Motor neuron (in vitro differentiated cells): Measurements from ENCODE around the gene UBA1. TPM values are rescaled to one million over a fixed set of nuclear protein-coding genes. Genes with fewer than 3 reads are reported as not detected.

Experiments used
- ATAC-seq, 8 experiments: fragments of 200-7000 bp; cut with Tn5 transposase; replicated peaks in 6 of 8; 2 replicates each; pipeline ENCODE4 v1.8.0; 2021; ENCODE audit warnings: mild to moderate bottlenecking in 8 of 8, moderate library complexity in 8 of 8
- H3K27ac ChIP-seq, 2 donors: fragments of 250-450 bp; sonication (Bioruptor Pico); 2 replicates each; pipeline ENCODE4 v1.9.0; 2021; ENCODE audit warnings: antibody characterized with exemption in 2 of 2, mild to moderate bottlenecking in 2 of 2, moderate library complexity in 1 of 2
- H3K4me1 ChIP-seq, 2 donors: fragments of 250-450 bp; sonication (Bioruptor Pico); replicated peaks in 1 of 2; 2 replicates each; pipeline ENCODE4 v1.6.1; 2021; ENCODE audit warnings: antibody characterized with exemption in 2 of 2, mild to moderate bottlenecking in 2 of 2, moderate library complexity in 1 of 2
- H3K4me3 ChIP-seq, 5 donors: fragments of 250-450 bp; sonication (Bioruptor Pico); 2 replicates each; pipeline ENCODE4 v1.9.0; 2021; ENCODE audit warnings: antibody characterized with exemption in 5 of 5, mild to moderate bottlenecking in 5 of 5, moderate library complexity in 4 of 5
- WGBS, 10 experiments: fragments of 450-650 bp; shearing (Covaris generic); methylation state at CpG; one replicate each; pipeline ENCODE4 v1.0.0; 2022; 5-methylcytosine and 5-hydroxymethylcytosine counted together
- in situ Hi-C, 9 experiments: fragments of 400-800 bp; cut with MboI; loops; one replicate each; pipeline ENCODE4 v1.15.0; 2021; ENCODE audit warnings: low sequenced_read_pairs in 9 of 9, low pct_unique_long_range_greater_than_20kb in 2 of 9; ENCODE audit not compliant: unreplicated experiment in 9 of 9
- total RNA-seq, 8 experiments: library from RNA; unstranded; fragments of 300-600 nt; gene quantifications; 2 replicates each; pipeline versions ENCODE4 v1.2.3 to v1.2.4, GENCODE V29; 2022

The UBA1 gene
- total RNA-seq, 8 experiments from 2014 or later: 134 to 421 (median 190) TPM

GRCh38 chrX:47174376-47174775 lies 19.3 kb upstream of the UBA1 start:
- no peak overlapping the region for H3K27ac ChIP-seq
- WGBS, 10 experiments: no CpG with 5 or more reads among the region's 12 CpGs
- H3K4me3 ChIP-seq: no peak overlapping the region
- no peak for ATAC-seq
- H3K4me1 ChIP-seq: no peaks in the 10 kb centered on the region
- in situ Hi-C loops: no loop called here

DNA sequence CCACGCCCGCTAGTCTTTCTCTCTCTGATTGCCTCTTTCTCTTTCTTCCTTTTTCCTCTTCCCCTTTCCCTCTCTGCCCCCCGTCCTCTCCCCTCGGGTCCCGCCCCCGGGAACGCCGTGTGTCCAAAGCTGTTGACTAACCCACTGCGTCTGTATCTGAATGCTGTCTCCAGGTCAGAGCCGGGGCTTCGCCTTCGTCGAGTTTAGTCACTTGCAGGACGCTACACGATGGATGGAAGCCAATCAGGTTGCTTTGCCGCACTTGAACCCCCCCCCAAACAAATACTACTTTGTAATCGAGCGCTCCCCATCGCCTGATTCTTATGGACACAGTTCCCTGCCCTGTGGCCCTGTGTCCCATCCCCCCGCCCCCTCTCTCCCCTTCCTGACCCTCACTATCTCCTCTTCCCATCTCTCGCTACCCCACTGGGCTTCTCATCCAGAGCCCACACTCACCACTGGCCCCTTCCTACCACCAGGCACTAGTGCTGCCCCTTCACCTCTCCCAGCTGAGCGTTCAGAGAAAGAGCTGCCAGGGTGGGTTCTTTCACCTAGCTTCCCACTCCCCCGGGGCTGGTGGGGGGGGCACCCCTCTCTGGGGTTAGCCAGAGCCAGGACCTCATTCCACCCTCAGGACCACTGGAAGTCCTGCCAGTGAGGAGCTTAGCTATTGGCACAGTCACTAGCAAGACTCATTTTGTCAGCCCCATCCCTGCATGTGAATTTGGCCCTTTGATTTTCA lies 18.6 kb upstream of the UBA1 start:
- no CpG with 5 or more reads among the region's 23 CpGs for WGBS, 10 experiments
- ATAC-seq: no peak
- Histone ChIP-seq H3K27ac (no peak overlapping the region), H3K4me3 (no peak overlapping the region), H3K4me1 (no peaks in the 10 kb centered on the region)
- in situ Hi-C loops: loop anchor here in 2 of 9 experiments (25.0 kb wide), 1 partner anchor 337 kb away; no protein-coding TSS in a partner anchor

- Histone ChIP-seq H3K27ac (no peak overlapping the region), H3K4me3 (no peak overlapping the region), H3K4me1 (no peaks in the 10 kb centered on the region)
- in situ Hi-C loops: loop anchor here in 2 of 9 experiments (25.0 kb wide), 1 partner anchor 337 kb away; no protein-coding TSS in a partner anchor
- WGBS, 10 experiments: 53% methylated on average over 4 of the region's 12 CpGs; no CpG with 5 or more reads in 9 of the 10 experiments
- ATAC-seq: no peak
Measured at GRCh38 chrX:47175588-47175980, 18.0 kb upstream of the UBA1 start.

GRCh38 chrX:47176101-47176740 lies 17.4 kb upstream of the UBA1 start:
- Histone ChIP-seq H3K27ac (no peak overlapping the region), H3K4me3 (no peak overlapping the region), H3K4me1 (no peaks in the 10 kb centered on the region)
- no peak for ATAC-seq
- WGBS, 10 experiments: 40 to 73% methylated on average over 1 to 3 of the region's 23 CpGs; no CpG with 5 or more reads in 8 of the 10 experiments
- in situ Hi-C loops: loop anchor here in 2 of 9 experiments (25.0 kb wide), 1 partner anchor 336 kb away; no protein-coding TSS in a partner anchor

DNA sequence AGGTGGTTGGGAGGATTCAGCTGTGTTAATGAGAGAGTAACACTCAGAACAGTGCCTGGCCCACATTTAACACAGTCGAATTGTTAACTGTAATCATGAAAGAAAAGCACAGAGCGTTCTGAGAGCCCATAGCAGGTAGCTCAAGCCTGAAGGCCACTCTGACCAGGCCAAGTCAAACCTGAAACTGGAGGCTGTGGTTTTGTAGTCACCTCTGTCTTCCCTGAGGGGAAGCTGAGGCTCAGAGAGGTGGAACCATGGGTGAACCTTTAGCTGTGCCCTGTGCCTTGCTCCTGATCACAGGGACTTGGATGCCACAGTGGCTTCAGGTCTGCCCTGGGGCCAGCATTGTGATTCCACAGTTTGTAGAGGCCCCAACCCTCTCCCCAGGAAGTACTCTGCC lies 16.6 kb upstream of the UBA1 start:
- H3K4me3 ChIP-seq: no peak overlapping the region
- in situ Hi-C loops: loop anchor here in 2 of 9 experiments (25.0 kb wide), 1 partner anchor 335 kb away; no protein-coding TSS in a partner anchor
- no peak overlapping the region for H3K27ac ChIP-seq
- no peaks in the 10 kb centered on the region for H3K4me1 ChIP-seq
- ATAC-seq: no peak
- 0% methylated on average over 1 of the region's 2 CpGs; no CpG with 5 or more reads in 9 of the 10 experiments for WGBS, 10 experiments

GRCh38 chrX:47178337-47178736 lies 15.3 kb upstream of the UBA1 start:
- in situ Hi-C loops: loop anchor here in 2 of 9 experiments (25.0 kb wide), 1 partner anchor 334 kb away; no protein-coding TSS in a partner anchor
- WGBS, 10 experiments: 17 to 61% methylated on average over 1 to 2 of the region's 5 CpGs; no CpG with 5 or more reads in 8 of the 10 experiments
- ATAC-seq: no peak
- H3K4me1 ChIP-seq: no peaks in the 10 kb centered on the region
- no peak overlapping the region for H3K27ac ChIP-seq
- no peak overlapping the region for H3K4me3 ChIP-seq

DNA sequence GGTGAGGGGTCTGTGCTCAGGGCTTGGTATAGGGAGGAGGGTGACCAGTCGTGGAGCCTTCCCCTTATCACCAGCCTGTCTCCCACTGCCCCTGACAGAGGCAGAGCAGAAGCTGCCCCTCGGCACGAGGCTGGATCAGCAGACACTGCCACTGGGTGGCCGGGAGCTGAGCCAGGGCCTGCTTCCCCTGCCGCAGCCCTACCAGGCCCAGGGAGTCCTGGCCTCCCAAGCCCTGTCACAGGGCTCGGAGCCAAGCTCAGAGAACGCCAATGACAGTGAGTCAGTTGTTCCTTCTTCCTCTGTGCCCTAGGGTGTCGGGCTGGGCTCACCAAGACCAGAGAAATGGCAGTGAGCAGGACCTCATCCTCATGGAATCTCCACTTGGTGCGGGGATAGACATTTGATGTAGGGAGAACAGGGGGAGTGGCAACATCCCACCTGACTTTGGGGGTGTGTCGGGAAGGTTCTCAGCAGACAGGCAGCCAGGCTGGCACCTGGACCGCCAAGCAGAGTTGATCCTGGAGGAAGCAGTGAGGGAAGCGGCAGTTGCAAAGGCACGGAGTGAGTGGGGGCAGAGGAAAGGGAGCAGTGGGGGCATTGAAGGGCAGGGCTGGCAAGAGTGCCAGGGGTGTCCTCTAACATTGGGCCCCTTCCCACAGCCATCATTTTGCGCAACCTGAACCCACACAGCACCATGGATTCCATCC lies 14.3 kb upstream of the UBA1 start:
- 78 to 100% (median 100%) methylated on average over 1 to 4 of the region's 14 CpGs; no CpG with 5 or more reads in 7 of the 10 experiments for WGBS, 10 experiments
- in situ Hi-C loops: loop anchor here in 2 of 9 experiments (25.0 kb wide), 1 partner anchor 333 kb away; no protein-coding TSS in a partner anchor
- peak in 1 of 8 experiments; percentile 48 for ATAC-seq
- Histone ChIP-seq H3K4me1 (no peaks in the 10 kb centered on the region), H3K4me3 (no peak overlapping the region), H3K27ac (no peak overlapping the region)

DNA sequence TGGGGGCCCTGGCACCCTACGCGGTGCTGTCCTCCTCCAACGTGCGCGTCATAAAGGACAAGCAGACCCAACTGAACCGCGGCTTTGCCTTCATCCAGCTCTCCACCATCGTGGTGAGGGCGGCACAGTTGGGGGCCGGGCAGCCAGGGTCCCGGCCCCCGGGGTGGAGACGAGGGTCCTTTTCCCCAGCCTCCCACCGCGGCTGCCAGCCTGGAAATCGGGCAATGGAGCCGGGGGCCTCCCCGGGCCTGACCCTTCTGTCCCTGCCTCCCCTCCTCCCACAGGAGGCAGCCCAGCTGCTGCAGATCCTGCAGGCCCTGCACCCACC lies 13.7 kb upstream of the UBA1 start:
- 95% methylated on average over 7 of the region's 18 CpGs; no CpG with 5 or more reads in 9 of the 10 experiments for WGBS, 10 experiments
- Histone ChIP-seq H3K4me1 (no peaks in the 10 kb centered on the region), H3K27ac (no peak overlapping the region), H3K4me3 (no peak overlapping the region)
- in situ Hi-C loops: loop anchor here in 2 of 9 experiments (25.0 kb wide), 1 partner anchor 332 kb away; no protein-coding TSS in a partner anchor
- ATAC-seq: no peak

DNA sequence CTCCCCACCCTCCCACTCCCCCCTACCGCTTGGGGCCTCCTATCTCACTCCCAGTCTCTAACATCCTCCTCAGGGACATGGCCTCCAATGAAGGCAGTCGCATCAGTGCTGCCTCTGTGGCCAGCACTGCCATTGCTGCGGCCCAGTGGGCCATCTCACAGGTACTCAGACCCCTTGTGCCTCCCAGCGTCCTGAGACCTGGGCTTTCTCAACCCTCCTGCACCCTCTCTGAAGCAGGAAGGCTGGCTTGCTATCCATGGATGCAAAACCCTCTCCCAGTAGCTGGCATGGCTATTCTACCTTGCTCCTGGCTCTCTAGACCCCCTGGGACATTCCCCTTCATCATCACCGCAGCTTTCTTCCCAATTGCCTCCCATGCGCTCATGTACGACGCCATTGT lies 13.3 kb upstream of the UBA1 start:
- H3K4me1 ChIP-seq: no peaks in the 10 kb centered on the region
- in situ Hi-C loops: loop anchor here in 2 of 9 experiments (25.0 kb wide), 1 partner anchor 332 kb away; no protein-coding TSS in a partner anchor
- H3K4me3 ChIP-seq: no peak overlapping the region
- no peak overlapping the region for H3K27ac ChIP-seq
- WGBS, 10 experiments: 31 to 62% methylated on average over 3 to 6 of the region's 8 CpGs; no CpG with 5 or more reads in 8 of the 10 experiments
- ATAC-seq: no peak

- Histone ChIP-seq H3K4me1 (no peaks in the 10 kb centered on the region), H3K27ac (no peak overlapping the region), H3K4me3 (no peak overlapping the region)
- in situ Hi-C loops: loop anchor here in 2 of 9 experiments (25.0 kb wide), 1 partner anchor 331 kb away; no protein-coding TSS in a partner anchor
- no peak for ATAC-seq
- WGBS, 10 experiments: no CpG with 5 or more reads among the region's 10 CpGs
Measured at GRCh38 chrX:47181301-47181700, 12.3 kb upstream of the UBA1 start.

- 84 to 100% methylated on average over 1 to 6 of the region's 9 CpGs; no CpG with 5 or more reads in 8 of the 10 experiments for WGBS, 10 experiments
- H3K4me3 ChIP-seq: no peak overlapping the region
- in situ Hi-C loops: loop anchor here in 2 of 9 experiments (25.0 kb wide), 1 partner anchor 330 kb away; no protein-coding TSS in a partner anchor
- peak in 1 of 8 experiments; percentile 29 for ATAC-seq
- H3K27ac ChIP-seq: no peak overlapping the region
- H3K4me1 ChIP-seq: no peaks in the 10 kb centered on the region
Measured at GRCh38 chrX:47182106-47182700, 11.4 kb upstream of the UBA1 start.

DNA sequence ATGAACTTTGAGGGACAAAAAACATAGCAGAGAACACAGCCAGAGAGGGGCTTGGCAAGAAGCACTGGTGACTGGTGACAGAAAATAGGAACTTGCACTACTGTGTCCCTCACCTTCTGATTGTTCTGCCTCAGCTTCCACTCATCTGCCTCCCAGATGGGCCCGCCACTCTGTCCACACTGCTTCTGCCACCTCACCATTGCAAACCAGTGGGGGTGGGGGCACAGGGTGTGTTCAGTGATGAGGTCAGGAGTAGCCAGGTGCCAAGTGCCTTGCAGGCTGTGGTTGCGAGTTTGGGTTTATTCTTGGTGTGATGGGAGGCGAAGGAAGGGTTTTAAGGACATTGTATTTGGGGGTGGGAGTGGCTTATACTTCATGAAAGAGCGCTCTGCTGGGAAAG lies 9.1 kb upstream of the UBA1 start:
- 63% methylated on average over 3 of the region's 4 CpGs; no CpG with 5 or more reads in 9 of the 10 experiments for WGBS, 10 experiments
- Histone ChIP-seq H3K27ac (no peak overlapping the region), H3K4me3 (no peak overlapping the region), H3K4me1 (no peaks in the 10 kb centered on the region)
- no peak for ATAC-seq
- in situ Hi-C loops: loop anchor here in 2 of 9 experiments (25.0 kb wide), 1 partner anchor 328 kb away; no protein-coding TSS in a partner anchor
